ENCODE measurements around the gene TUSC2. TPM values are rescaled to one million over a fixed set of nuclear protein-coding genes. Genes with fewer than 3 reads are reported as not detected.

Gene TUSC2
- total RNA-seq, 1 experiment from 2014 or later = 15.2 TPM

DNA sequence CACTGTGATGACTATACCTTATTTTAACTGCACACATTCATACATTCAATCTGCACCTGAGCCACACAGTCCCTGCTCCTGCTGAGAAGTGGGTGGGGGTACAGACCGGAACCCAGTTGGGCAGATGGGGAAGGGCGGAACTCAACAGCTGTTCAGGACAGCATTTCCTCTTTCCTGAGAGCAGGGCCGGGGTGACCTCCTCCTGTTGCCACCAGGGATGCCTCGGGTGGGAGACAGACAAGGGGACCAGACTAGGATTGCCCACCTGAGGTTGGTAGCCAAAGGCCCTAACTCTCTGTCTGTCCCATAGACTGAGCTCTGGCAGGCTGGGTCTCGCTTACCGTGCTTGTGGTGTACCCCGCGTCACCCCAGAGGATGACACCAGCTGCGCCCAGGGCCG, 9.4 kb downstream of the TUSC2 start:
- intact Hi-C loops (cut with micrococcal nuclease; ENCODE audit: unreplicated experiment) = no loop called here
- no peak overlapping the region for H3K27ac ChIP-seq (ENCODE audit: low read depth, low read length, poor library complexity, severe bottlenecking)
- DNase-seq (ENCODE audit: low spot score) = no peak
- peaks cover 3% of the 10 kb centered on the region for H3K4me1 ChIP-seq (ENCODE audit: insufficient read depth, low read length, poor library complexity, severe bottlenecking)
- no TSS peak for BruUV-seq (replicated peaks)
- no peak overlapping the region for H3K4me3 ChIP-seq (ENCODE audit: low read depth, low read length, poor library complexity, severe bottlenecking)
- no peaks in the 10 kb centered on the region for H3K27me3 ChIP-seq (replicated peaks; ENCODE audit: insufficient read depth, low read depth, low read length, poor library complexity)
- H3K36me3 ChIP-seq (ENCODE audit: insufficient read depth, low read length, poor library complexity, severe bottlenecking) = no peaks in the 10 kb centered on the region
- POLR2A ChIA-PET (ENCODE audit: low non-redundant PET) = no interaction called here
- TF ChIP-seq, protein P1, sequence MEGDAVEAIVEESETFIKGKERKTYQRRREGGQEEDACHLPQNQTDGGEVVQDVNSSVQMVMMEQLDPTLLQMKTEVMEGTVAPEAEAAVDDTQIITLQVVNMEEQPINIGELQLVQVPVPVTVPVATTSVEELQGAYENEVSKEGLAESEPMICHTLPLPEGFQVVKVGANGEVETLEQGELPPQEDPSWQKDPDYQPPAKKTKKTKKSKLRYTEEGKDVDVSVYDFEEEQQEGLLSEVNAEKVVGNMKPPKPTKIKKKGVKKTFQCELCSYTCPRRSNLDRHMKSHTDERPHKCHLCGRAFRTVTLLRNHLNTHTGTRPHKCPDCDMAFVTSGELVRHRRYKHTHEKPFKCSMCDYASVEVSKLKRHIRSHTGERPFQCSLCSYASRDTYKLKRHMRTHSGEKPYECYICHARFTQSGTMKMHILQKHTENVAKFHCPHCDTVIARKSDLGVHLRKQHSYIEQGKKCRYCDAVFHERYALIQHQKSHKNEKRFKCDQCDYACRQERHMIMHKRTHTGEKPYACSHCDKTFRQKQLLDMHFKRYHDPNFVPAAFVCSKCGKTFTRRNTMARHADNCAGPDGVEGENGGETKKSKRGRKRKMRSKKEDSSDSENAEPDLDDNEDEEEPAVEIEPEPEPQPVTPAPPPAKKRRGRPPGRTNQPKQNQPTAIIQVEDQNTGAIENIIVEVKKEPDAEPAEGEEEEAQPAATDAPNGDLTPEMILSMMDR (conservative IDR thresholded peaks at IDR 0.05; ENCODE audit: low read depth, low read length) = no peak
- no peak for TF ChIP-seq EZH2 (IDR thresholded peaks at IDR 0.05; ENCODE audit: borderline replicate concordance, low read depth, low read length, poor library complexity, severe bottlenecking)
- no peaks in the 10 kb centered on the region for H3K9me3 ChIP-seq (ENCODE audit: low read depth, low read length, poor library complexity, severe bottlenecking)
- CTCF ChIA-PET = no interaction called here

DNA sequence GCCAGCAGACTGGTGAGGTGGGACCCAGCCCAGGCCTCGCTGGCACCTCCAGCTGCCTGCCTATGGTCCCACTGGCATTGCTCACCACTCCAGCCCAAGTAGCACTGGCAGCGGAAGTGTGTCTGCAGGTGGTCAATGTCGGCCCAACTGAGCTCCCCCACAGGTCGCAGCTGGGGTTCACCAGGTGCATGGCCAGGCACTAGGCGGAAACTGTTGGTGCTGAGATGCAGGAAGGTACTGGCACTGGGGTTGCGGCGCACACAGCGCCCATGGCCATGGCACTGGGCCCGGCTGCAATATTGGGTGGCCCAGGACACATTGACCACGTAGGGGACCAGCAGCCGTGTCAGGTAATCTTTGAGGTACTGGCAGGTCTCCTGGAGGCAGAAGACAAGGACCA, 9.9 kb downstream of the TUSC2 start:
- intact Hi-C loops (cut with micrococcal nuclease; ENCODE audit: unreplicated experiment) = no loop called here
- no peak overlapping the region for H3K4me3 ChIP-seq (ENCODE audit: low read depth, low read length, poor library complexity, severe bottlenecking)
- H3K27me3 ChIP-seq (replicated peaks; ENCODE audit: insufficient read depth, low read depth, low read length, poor library complexity) = no peaks in the 10 kb centered on the region
- no peak overlapping the region for H3K27ac ChIP-seq (ENCODE audit: low read depth, low read length, poor library complexity, severe bottlenecking)
- H3K9me3 ChIP-seq (ENCODE audit: low read depth, low read length, poor library complexity, severe bottlenecking) = no peaks in the 10 kb centered on the region
- no peak for TF ChIP-seq EZH2 (IDR thresholded peaks at IDR 0.05; ENCODE audit: borderline replicate concordance, low read depth, low read length, poor library complexity, severe bottlenecking)
- TF ChIP-seq, protein P1 (conservative IDR thresholded peaks at IDR 0.05; ENCODE audit: low read depth, low read length) = no peak
- ChIA-PET CTCF (no interaction called here), POLR2A (ENCODE audit: low non-redundant PET) (no interaction called here)
- no TSS peak for BruUV-seq (replicated peaks)
- no peak for DNase-seq (ENCODE audit: low spot score)
- no peaks in the 10 kb centered on the region for H3K36me3 ChIP-seq (ENCODE audit: insufficient read depth, low read length, poor library complexity, severe bottlenecking)
- peaks cover 3% of the 10 kb centered on the region for H3K4me1 ChIP-seq (ENCODE audit: insufficient read depth, low read length, poor library complexity, severe bottlenecking)

DNA sequence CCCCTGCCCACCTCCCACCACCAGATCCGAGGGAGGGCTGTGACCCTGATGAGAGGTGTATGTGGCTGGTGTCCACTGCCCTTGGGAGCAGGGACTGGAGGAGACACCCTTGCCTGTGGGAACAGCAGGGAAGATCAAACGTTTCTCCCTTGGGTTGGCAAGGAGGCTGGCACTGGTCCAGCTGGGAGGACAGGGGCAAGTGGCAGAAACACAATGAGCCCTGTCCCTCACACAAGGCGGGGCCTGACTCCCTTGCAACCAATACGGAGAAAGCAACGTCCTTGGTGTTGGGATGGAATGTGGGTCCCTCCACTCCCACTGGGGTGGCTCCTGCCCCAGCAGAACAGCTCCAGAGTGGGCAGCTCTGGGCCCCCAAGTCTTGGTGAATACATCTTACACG, 10.7 kb downstream of the TUSC2 start:
- DNase-seq (ENCODE audit: low spot score) = no peak
- Histone ChIP-seq H3K27ac (ENCODE audit: low read depth, low read length, poor library complexity, severe bottlenecking) (no peak overlapping the region), H3K4me1 (ENCODE audit: insufficient read depth, low read length, poor library complexity, severe bottlenecking) (peaks cover 3% of the 10 kb centered on the region), H3K4me3 (ENCODE audit: low read depth, low read length, poor library complexity, severe bottlenecking) (no peak overlapping the region), H3K9me3 (ENCODE audit: low read depth, low read length, poor library complexity, severe bottlenecking) (no peaks in the 10 kb centered on the region), H3K36me3 (ENCODE audit: insufficient read depth, low read length, poor library complexity, severe bottlenecking) (no peaks in the 10 kb centered on the region), H3K27me3 (replicated peaks; ENCODE audit: insufficient read depth, low read depth, low read length, poor library complexity) (no peaks in the 10 kb centered on the region)
- POLR2A ChIA-PET (ENCODE audit: low non-redundant PET) = no interaction called here
- intact Hi-C loops (cut with micrococcal nuclease; ENCODE audit: unreplicated experiment) = no loop called here
- no TSS peak for BruUV-seq (replicated peaks)
- TF ChIP-seq, protein P1 (conservative IDR thresholded peaks at IDR 0.05; ENCODE audit: low read depth, low read length) = no peak
- TF ChIP-seq EZH2 (IDR thresholded peaks at IDR 0.05; ENCODE audit: borderline replicate concordance, low read depth, low read length, poor library complexity, severe bottlenecking) = no peak
- CTCF ChIA-PET = no interaction called here
